A549 (cell line): ENCODE results near the gene HNMT. TPM values are rescaled to one million over a fixed set of nuclear protein-coding genes. Genes with fewer than 3 reads are reported as not detected.

Experiments
- ATAC-seq, 2 experiments: fragments of 200-7000 bp in 1 of 2; fragments of >200 bp in 1 of 2; cut with Nextera tagmentation in 1 of 2; cut with Tn5 transposase in 1 of 2; 3 replicates each; pipeline versions ENCODE4 v1.8.0 to v1.9.1; 2018 to 2020; ENCODE audit warnings: mild to moderate bottlenecking in 1 of 2, moderate library complexity in 1 of 2
- CTCF ChIA-PET: fragments of 300-600 bp; sonication (Branson Sonifier 250); formaldehyde crosslinking; extraction: SDS; loops from one replicate; lab custom pipeline; 2021; ENCODE audit warnings: antibody characterized with exemption, inconsistent platforms; lab: Yijun Ruan, JAX
- POLR2A ChIA-PET: fragments of 350-600 bp; formaldehyde crosslinking; extraction: SDS; loops from one replicate; lab custom pipeline; 2021; ENCODE audit warnings: antibody characterized with exemption, inconsistent platforms; lab: Yijun Ruan, JAX
- DNase-seq, 2 experiments: peaks; one replicate each; pipeline versions ENCODE4 v3.0.0 to v3.0.0-alpha.2; 2011 to 2016; ENCODE audit warnings: low read depth in 1 of 2, low spot score in 1 of 2
- FAIRE-seq: peaks from 2 replicates; lab custom pipeline; 2011; peaks lifted over from hg19 to GRCh38; lab: Jason Lieb, UNC
- H3K27ac ChIP-seq, 2 experiments: fragments of >200 bp; sonication (Bioruptor Twin); formaldehyde crosslinking; 3 replicates each; pipeline ENCODE4 v1.5.1; 2016 to 2017
- H3K4me1 ChIP-seq: fragments of >200 bp; sonication (Bioruptor Twin); formaldehyde crosslinking; 3 replicates; pipeline ENCODE4 v1.6.1; 2016
- H3K4me2 ChIP-seq: fragments of >200 bp; sonication (Bioruptor Twin); formaldehyde crosslinking; 3 replicates; pipeline ENCODE4 v1.6.1; 2016
- H3K4me3 ChIP-seq: fragments of >200 bp; sonication (Bioruptor Twin); formaldehyde crosslinking; 3 replicates; pipeline ENCODE4 v1.5.1; 2016
- H3K9me3 ChIP-seq: fragments of >200 bp; sonication (Bioruptor Twin); formaldehyde crosslinking; 3 replicates; pipeline ENCODE4 v1.6.1; 2016
- CBX2 ChIP-seq: fragments of 200-600 bp; sonication (generic); IDR thresholded peaks from 2 replicates; pipeline ENCODE4 v1.6.1; 2016; ENCODE audit warnings: low read depth, mild to moderate bottlenecking, borderline replicate concordance
- CEBPB ChIP-seq, 2 experiments: fragments of >200 bp in 1 of 2; sonication (Bioruptor Twin) in 1 of 2; formaldehyde crosslinking in 1 of 2; IDR thresholded peaks; 2 replicates each; pipeline ENCODE4 v1.6.1; 2012 to 2016
- CHD2 ChIP-seq: fragments of 150-350 bp; IDR thresholded peaks from 2 replicates; pipeline ENCODE4 v1.6.1; 2014; ENCODE audit warnings: low read length; ENCODE audit not compliant: partially characterized antibody
- CHD4 ChIP-seq: fragments of 200-600 bp; sonication (generic); IDR thresholded peaks from 2 replicates; pipeline ENCODE4 v1.6.1; 2016; ENCODE audit warnings: antibody characterized with exemption, mild to moderate bottlenecking, borderline replicate concordance
- E2F6 ChIP-seq: IDR thresholded peaks from 2 replicates; pipeline ENCODE4 v1.6.1; 2012; ENCODE audit warnings: low read depth, borderline replicate concordance
- ELK1 ChIP-seq: fragments of 150-350 bp; IDR thresholded peaks from 2 replicates; pipeline ENCODE4 v1.6.1; 2014; ENCODE audit warnings: low read depth, mild to moderate bottlenecking, low read length
- FOSL2 ChIP-seq, 2 experiments: fragments of 450-650 bp in 1 of 2; fragments of >200 bp in 1 of 2; sonication (Bioruptor Twin) in 1 of 2; formaldehyde crosslinking; IDR thresholded peaks; 2 replicates each; pipeline versions ENCODE4 v1.5.0 to v1.6.1; 2016 to 2020; ENCODE audit warnings: mild to moderate bottlenecking in 1 of 2, moderate library complexity in 1 of 2
- HEYL ChIP-seq: fragments of 250-450 bp; sonication (Bioruptor Pico); IDR thresholded peaks from 2 replicates; pipeline ENCODE4 v1.8.0; 2021; ENCODE audit warnings: mild to moderate bottlenecking, moderate library complexity
- HMGXB4 ChIP-seq: fragments of 250-450 bp; sonication (Bioruptor Pico); IDR thresholded peaks from 2 replicates; pipeline ENCODE4 v1.5.0; 2021; ENCODE audit warnings: mild to moderate bottlenecking, moderate library complexity, borderline replicate concordance
- HOXA7 ChIP-seq: fragments of 250-450 bp; sonication (Bioruptor Pico); IDR thresholded peaks from 2 replicates; pipeline ENCODE4 v1.5.0; 2020; ENCODE audit warnings: mild to moderate bottlenecking, moderate library complexity
- MAFK ChIP-seq: fragments of 450-650 bp; IDR thresholded peaks from 2 replicates; pipeline ENCODE4 v1.6.1; 2014; ENCODE audit not compliant: partially characterized antibody
- NR3C1 ChIP-seq: fragments of >200 bp; sonication (Bioruptor Twin); formaldehyde crosslinking; IDR thresholded peaks from 3 replicates; pipeline ENCODE4 v1.6.1; 2017
- PBX3 ChIP-seq: IDR thresholded peaks from 2 replicates; pipeline ENCODE4 v1.6.1; 2012
- RARB ChIP-seq: fragments of 250-450 bp; sonication (Bioruptor Pico); IDR thresholded peaks from 2 replicates; pipeline ENCODE4 v1.8.0; 2021; ENCODE audit warnings: mild to moderate bottlenecking, moderate library complexity
- RCOR1 ChIP-seq: fragments of 150-350 bp; IDR thresholded peaks from 2 replicates; pipeline ENCODE4 v1.6.1; 2014; ENCODE audit warnings: antibody characterized with exemption, low read length, low read depth
- REST ChIP-seq: fragments of 200-600 bp; sonication (generic); IDR thresholded peaks from 2 replicates; pipeline ENCODE4 v1.6.1; 2016; ENCODE audit warnings: antibody characterized with exemption, mild to moderate bottlenecking, moderate library complexity
- RFX5 ChIP-seq: fragments of 450-650 bp; IDR thresholded peaks from 2 replicates; pipeline ENCODE4 v1.7.1; 2014; ENCODE audit warnings: antibody characterized with exemption, mild to moderate bottlenecking, moderate library complexity
- RNF2 ChIP-seq: fragments of 200-600 bp; sonication (generic); IDR thresholded peaks from 2 replicates; pipeline ENCODE4 v1.6.1; 2016; ENCODE audit warnings: low read depth, mild to moderate bottlenecking, antibody characterized with exemption, moderate library complexity, borderline replicate concordance
- SMC3 ChIP-seq: fragments of >200 bp; sonication (Bioruptor Twin); formaldehyde crosslinking; IDR thresholded peaks from 3 replicates; pipeline ENCODE4 v1.6.1; 2018; ENCODE audit warnings: inconsistent platforms
- USF2 ChIP-seq: fragments of 450-650 bp; IDR thresholded peaks from 2 replicates; pipeline ENCODE4 v1.6.1; 2014; ENCODE audit warnings: antibody characterized with exemption
- ZC3H11A ChIP-seq: fragments of 450-650 bp; IDR thresholded peaks from 2 replicates; pipeline ENCODE4 v1.6.1; 2014; ENCODE audit warnings: antibody characterized with exemption, mild to moderate bottlenecking
- ZNF302 ChIP-seq: fragments of 250-450 bp; sonication (Bioruptor Pico); IDR thresholded peaks from 2 replicates; pipeline ENCODE4 v1.9.0; 2021; ENCODE audit warnings: inconsistent platforms, mild to moderate bottlenecking, moderate library complexity
- WGBS: methylation state at CpG from one replicate; pipeline ENCODE4 v1.1.6; 2017; ENCODE audit errors: missing lambda C conversion rate; 5-methylcytosine and 5-hydroxymethylcytosine counted together
- polyA plus RNA-seq, 4 experiments: library from polyadenylated mRNA; depleted of rRNA in 3 of 4; stranded (reverse); fragments of >200 nt; fragmentation: RNase III in 1 of 4; extraction: RNeasy Plus Mini Kit Qiagen cat#74134 plus additional on column Dnase treatment in 1 of 4; gene quantifications; 2 replicates in 3 of 4; 3 replicates in 1 of 4; pipeline ENCODE4 v1.2.3, GENCODE V29; 2011 to 2017

Gene HNMT
- polyA plus RNA-seq, 2 of the 4 experiments (the other 2 are of a cell fraction) = 1.5 to 5.5 TPM

GRCh38 chr2:137948894-137949293, 15.4 kb upstream of the HNMT start:
- FAIRE-seq (no peak), ATAC-seq (no peak), DNase-seq (no peak)
- no peaks in the 10 kb centered on the region for H3K9me3 ChIP-seq
- no peak overlapping the region for H3K4me2 ChIP-seq
- ChIA-PET CTCF (interaction anchor here (0.9 to 2.0 kb wide), 6 partner anchors 19 to 881 kb away, joined by 3 to 7 read pairs (median 4); no protein-coding TSS in a partner anchor), POLR2A (interaction anchor here (0.5 kb wide), 1 partner anchor 483 kb away, joined by 4 read pairs; no protein-coding TSS in a partner anchor)
- peaks cover 16% of the 10 kb centered on the region for H3K4me1 ChIP-seq
- no peak overlapping the region for H3K27ac ChIP-seq
- 89% methylated on average over 6 of the region's 7 CpGs for WGBS
- no peak overlapping the region for H3K4me3 ChIP-seq
- TF ChIP-seq CEBPB (IDR thresholded peaks at IDR 0.05) (no peak), PBX3 (no peak), RARB (no peak), ELK1 (no peak), CHD4 (no peak), HOXA7 (no peak), REST (no peak), NR3C1 (no peak), HEYL (CRISPR knock-in tag) (no peak)

GRCh38 chr2:137950238-137950637, 14.0 kb upstream of the HNMT start:
- no peak for TF ChIP-seq SMC3
- no peak for TF ChIP-seq RNF2
- no peak for TF ChIP-seq CBX2
- TF ChIP-seq ZC3H11A = no peak
- TF ChIP-seq FOSL2 (IDR thresholded peaks at IDR 0.05) = no peak
- TF ChIP-seq FOSL2 (CRISPR knock-in tag; IDR thresholded peaks at IDR 0.05) = no peak
- TF ChIP-seq USF2 = no peak
- no peak for TF ChIP-seq RCOR1
- no peak for TF ChIP-seq HMGXB4 (CRISPR knock-in tag)
- TF ChIP-seq CHD2 = no peak
- TF ChIP-seq E2F6 = no peak
- no peak for TF ChIP-seq MAFK
- TF ChIP-seq ZNF302 = no peak
- TF ChIP-seq RFX5 = no peak
- 91% methylated on average over 4 of the region's 4 CpGs for WGBS
- POLR2A ChIA-PET = no interaction called here
- CTCF ChIA-PET = interaction anchor here (1.4 to 2.0 kb wide), 3 partner anchors 836 to 879 kb away, joined by 5 to 7 read pairs (median 6); no protein-coding TSS in a partner anchor
- Histone ChIP-seq H3K4me3 (no peak overlapping the region), H3K4me1 (peaks cover 5% of the 10 kb centered on the region), H3K27ac (no peak overlapping the region), H3K4me2 (no peak overlapping the region), H3K9me3 (no peaks in the 10 kb centered on the region)
- ATAC-seq (no peak), FAIRE-seq (no peak), DNase-seq (no peak)
